ENCODE measurements around the gene STAP1. TPM values are rescaled to one million over a fixed set of nuclear protein-coding genes. Genes with fewer than 3 reads are reported as not detected.

The STAP1 gene
- total and polyA plus RNA-seq, 4 donors = 0.30 TPM; not detected in 3

- peaks cover 16% of the 10 kb centered on the region for H3K36me3 ChIP-seq (ENCODE audit: control insufficient read depth, insufficient read depth, low read length)
- no peaks in the 10 kb centered on the region for H3K9me3 ChIP-seq (ENCODE audit: control insufficient read depth, insufficient read depth, low read length)
- H3K4me1 ChIP-seq (ENCODE audit: control insufficient read depth, insufficient read depth, low read length) = no peaks in the 10 kb centered on the region
- H3K27ac ChIP-seq (ENCODE audit: low read depth, low read length) = no peak overlapping the region
- H3K27me3 ChIP-seq (ENCODE audit: control insufficient read depth, insufficient read depth, low read length) = no peaks in the 10 kb centered on the region
- no peak for DNase-seq (ENCODE audit: low read depth in 4 of 6, low spot score in 6 of 6)
- 95% methylated on average over 2 of the region's 3 CpGs for WGBS (ENCODE audit: insufficient coverage)
- H3K4me3 ChIP-seq (ENCODE audit: low read depth, low read length) = no peak overlapping the region
Measured at GRCh38 chr4:67533112-67533511, 25.4 kb upstream of the STAP1 start.

DNA sequence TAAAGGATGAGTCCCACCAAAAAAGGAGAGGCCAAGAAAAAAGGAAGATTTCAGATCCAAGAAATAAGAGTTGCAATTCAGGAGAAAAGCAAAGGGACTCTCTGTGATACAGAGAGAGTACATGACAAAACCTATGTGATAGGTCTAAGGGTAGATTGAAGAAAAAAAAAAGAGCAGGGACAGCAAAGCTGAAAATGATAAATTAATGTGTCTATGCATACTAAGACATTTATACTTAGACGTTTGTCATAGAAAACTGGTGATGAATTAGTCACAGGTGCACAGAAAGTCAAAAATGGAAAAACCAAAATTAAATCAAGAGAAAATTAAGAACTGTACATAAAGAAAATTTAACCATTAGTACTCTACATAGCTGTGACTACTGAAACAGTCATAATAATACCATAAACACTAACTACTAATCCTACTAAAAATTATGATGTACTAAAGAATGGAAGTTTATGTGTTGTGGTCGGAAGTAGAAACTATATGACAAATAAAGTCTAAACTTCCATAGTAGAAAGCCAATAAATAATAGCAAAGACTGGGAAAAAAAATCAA lies 23.2 kb upstream of the STAP1 start:
- H3K27me3 ChIP-seq (ENCODE audit: control insufficient read depth, insufficient read depth, low read length) = no peaks in the 10 kb centered on the region
- no peaks in the 10 kb centered on the region for H3K9me3 ChIP-seq (ENCODE audit: control insufficient read depth, insufficient read depth, low read length)
- peaks cover 12% of the 10 kb centered on the region for H3K36me3 ChIP-seq (ENCODE audit: control insufficient read depth, insufficient read depth, low read length)
- DNase-seq (ENCODE audit: low read depth in 4 of 6, low spot score in 6 of 6) = no peak
- no peak overlapping the region for H3K4me3 ChIP-seq (ENCODE audit: low read depth, low read length)
- no peak overlapping the region for H3K27ac ChIP-seq (ENCODE audit: low read depth, low read length)
- no CpG with 5 or more reads among the region's 2 CpGs for WGBS (ENCODE audit: insufficient coverage)
- no peaks in the 10 kb centered on the region for H3K4me1 ChIP-seq (ENCODE audit: control insufficient read depth, insufficient read depth, low read length)

DNA sequence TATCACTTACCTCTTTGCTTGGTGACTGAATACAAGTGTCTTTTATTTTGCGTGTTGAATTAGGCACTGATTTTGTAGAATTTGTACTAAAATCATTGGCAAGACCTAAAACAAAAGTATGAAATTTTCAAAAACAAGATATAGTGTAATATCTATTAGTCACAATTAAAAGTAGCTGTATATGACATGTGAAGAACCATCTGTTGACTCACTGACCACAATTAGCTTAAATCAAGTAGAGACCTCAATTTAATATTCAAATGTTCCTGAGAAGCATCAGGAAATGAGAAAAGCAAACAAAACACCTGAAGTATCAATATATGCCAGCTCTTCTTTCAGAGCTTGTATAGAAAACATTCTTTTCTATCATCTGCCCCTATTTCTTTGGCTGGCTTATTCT lies 18.7 kb upstream of the STAP1 start:
- H3K9me3 ChIP-seq (ENCODE audit: control insufficient read depth, insufficient read depth, low read length) = no peaks in the 10 kb centered on the region
- no peak for DNase-seq (ENCODE audit: low read depth in 4 of 6, low spot score in 6 of 6)
- no peaks in the 10 kb centered on the region for H3K4me1 ChIP-seq (ENCODE audit: control insufficient read depth, insufficient read depth, low read length)
- no peaks in the 10 kb centered on the region for H3K27me3 ChIP-seq (ENCODE audit: control insufficient read depth, insufficient read depth, low read length)
- no peak overlapping the region for H3K4me3 ChIP-seq (ENCODE audit: low read depth, low read length)
- no CpG with 5 or more reads among the region's 1 CpG for WGBS (ENCODE audit: insufficient coverage)
- H3K27ac ChIP-seq (ENCODE audit: low read depth, low read length) = no peak overlapping the region
- peaks cover 5% of the 10 kb centered on the region for H3K36me3 ChIP-seq (ENCODE audit: control insufficient read depth, insufficient read depth, low read length)

- Histone ChIP-seq H3K27ac (ENCODE audit: low read depth, low read length) (no peak overlapping the region), H3K9me3 (ENCODE audit: control insufficient read depth, insufficient read depth, low read length) (no peaks in the 10 kb centered on the region), H3K4me1 (ENCODE audit: control insufficient read depth, insufficient read depth, low read length) (no peaks in the 10 kb centered on the region), H3K27me3 (ENCODE audit: control insufficient read depth, insufficient read depth, low read length) (no peaks in the 10 kb centered on the region), H3K36me3 (ENCODE audit: control insufficient read depth, insufficient read depth, low read length) (peaks cover 5% of the 10 kb centered on the region), H3K4me3 (ENCODE audit: low read depth, low read length) (no peak overlapping the region)
- no peak for DNase-seq (ENCODE audit: low read depth in 4 of 6, low spot score in 6 of 6)
- no CpG with 5 or more reads among the region's 1 CpG for WGBS (ENCODE audit: insufficient coverage)
Measured at GRCh38 chr4:67542076-67542475, 16.5 kb upstream of the STAP1 start.

GRCh38 chr4:67545199-67546003 lies 13.1 kb upstream of the STAP1 start, which contains the start of gene CENPC:
Gene CENPC, minus strand, starts transcription at chr4:67545503. Its CDS starts 148 bp downstream, at chr4:67545355.
- H3K9me3 ChIP-seq (ENCODE audit: control insufficient read depth, insufficient read depth, low read length) = no peaks in the 10 kb centered on the region
- H3K27me3 ChIP-seq (ENCODE audit: control insufficient read depth, insufficient read depth, low read length) = no peaks in the 10 kb centered on the region
- peak within 1 kb of the TSS; percentile 98 for H3K4me3 ChIP-seq (ENCODE audit: low read depth, low read length)
- peak within 1 kb of the TSS; percentile 97 for H3K27ac ChIP-seq (ENCODE audit: low read depth, low read length)
- no peaks in the 10 kb centered on the region for H3K4me1 ChIP-seq (ENCODE audit: control insufficient read depth, insufficient read depth, low read length)
- 0% methylated on average over 38 of the region's 53 CpGs for WGBS (ENCODE audit: insufficient coverage)
- H3K36me3 ChIP-seq (ENCODE audit: control insufficient read depth, insufficient read depth, low read length) = no peaks in the 10 kb centered on the region
- peak; percentile 75 to 99 (median 94) for DNase-seq (ENCODE audit: low read depth in 4 of 6, low spot score in 6 of 6)

DNA sequence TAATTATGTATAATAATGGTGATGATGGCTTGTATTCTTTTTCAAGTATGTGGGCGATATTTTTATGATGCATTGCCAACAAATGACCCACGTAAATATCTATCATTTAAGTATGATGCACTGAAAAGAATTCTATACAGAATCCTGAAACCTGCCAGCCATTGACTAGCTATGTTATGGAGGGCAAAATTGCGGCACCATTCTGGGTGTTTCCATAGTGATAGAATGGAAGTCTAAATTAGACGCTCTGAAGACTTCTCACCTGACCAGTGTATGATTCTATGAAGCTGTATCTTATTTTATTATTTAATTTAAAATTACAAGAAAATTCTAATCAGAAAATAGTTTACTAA lies 12.5 kb upstream of the STAP1 start:
- DNase-seq (ENCODE audit: low read depth in 4 of 6, low spot score in 6 of 6) = peak in 2 of 6 donors; percentile 40 to 71
- WGBS (ENCODE audit: insufficient coverage) = no CpG with 5 or more reads among the region's 4 CpGs
- Histone ChIP-seq H3K27ac (ENCODE audit: low read depth, low read length) (peak overlapping the region; percentile 97), H3K9me3 (ENCODE audit: control insufficient read depth, insufficient read depth, low read length) (no peaks in the 10 kb centered on the region), H3K27me3 (ENCODE audit: control insufficient read depth, insufficient read depth, low read length) (no peaks in the 10 kb centered on the region), H3K4me3 (ENCODE audit: low read depth, low read length) (peak overlapping the region; percentile 98), H3K36me3 (ENCODE audit: control insufficient read depth, insufficient read depth, low read length) (no peaks in the 10 kb centered on the region), H3K4me1 (ENCODE audit: control insufficient read depth, insufficient read depth, low read length) (no peaks in the 10 kb centered on the region)

GRCh38 chr4:67546971-67547370 lies 11.6 kb upstream of the STAP1 start:
- no peak overlapping the region for H3K27ac ChIP-seq (ENCODE audit: low read depth, low read length)
- no CpG with 5 or more reads among the region's 4 CpGs for WGBS (ENCODE audit: insufficient coverage)
- DNase-seq (ENCODE audit: low read depth in 4 of 6, low spot score in 6 of 6) = peak in 1 of 6 donors; percentile 4

DNA sequence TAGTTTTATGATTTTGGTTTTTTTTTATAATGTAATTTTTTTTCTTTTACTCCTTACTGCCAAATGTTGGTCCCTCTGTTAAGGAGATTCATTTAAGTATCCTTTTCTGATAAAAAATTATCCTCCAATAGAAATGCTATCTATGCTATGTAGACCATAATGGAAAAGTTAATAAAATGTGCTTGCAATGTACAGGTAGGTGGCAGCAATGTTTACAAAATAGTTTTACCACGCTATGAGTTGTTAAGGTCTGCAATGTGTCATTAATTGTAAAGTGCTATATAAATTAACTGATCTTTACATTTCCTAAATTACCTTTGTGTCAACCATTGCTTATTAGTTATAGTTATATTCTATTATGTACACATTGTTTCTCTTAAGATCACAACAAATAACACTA lies 9.4 kb upstream of the STAP1 start:
- no peak overlapping the region for H3K4me3 ChIP-seq (ENCODE audit: low read depth, low read length)
- no peak overlapping the region for H3K27ac ChIP-seq (ENCODE audit: low read depth, low read length)
- no peaks in the 10 kb centered on the region for H3K36me3 ChIP-seq (ENCODE audit: control insufficient read depth, insufficient read depth, low read length)
- H3K27me3 ChIP-seq (ENCODE audit: control insufficient read depth, insufficient read depth, low read length) = no peaks in the 10 kb centered on the region
- no peaks in the 10 kb centered on the region for H3K9me3 ChIP-seq (ENCODE audit: control insufficient read depth, insufficient read depth, low read length)
- no peaks in the 10 kb centered on the region for H3K4me1 ChIP-seq (ENCODE audit: control insufficient read depth, insufficient read depth, low read length)
- no CpG with 5 or more reads among the region's 1 CpG for WGBS (ENCODE audit: insufficient coverage)
- peak in 2 of 6 donors; percentile 21 to 65 for DNase-seq (ENCODE audit: low read depth in 4 of 6, low spot score in 6 of 6)

More at GRCh38 chr4:67546971-67547370, 11.6 kb upstream of the STAP1 start:
- Histone ChIP-seq H3K4me1 (ENCODE audit: control insufficient read depth, insufficient read depth, low read length) (no peaks in the 10 kb centered on the region), H3K9me3 (ENCODE audit: control insufficient read depth, insufficient read depth, low read length) (no peaks in the 10 kb centered on the region), H3K36me3 (ENCODE audit: control insufficient read depth, insufficient read depth, low read length) (no peaks in the 10 kb centered on the region), H3K27me3 (ENCODE audit: control insufficient read depth, insufficient read depth, low read length) (no peaks in the 10 kb centered on the region), H3K4me3 (ENCODE audit: low read depth, low read length) (no peak overlapping the region)

GRCh38 chr4:67550451-67550850 lies 8.1 kb upstream of the STAP1 start:
- no peaks in the 10 kb centered on the region for H3K9me3 ChIP-seq (ENCODE audit: control insufficient read depth, insufficient read depth, low read length)

DNA sequence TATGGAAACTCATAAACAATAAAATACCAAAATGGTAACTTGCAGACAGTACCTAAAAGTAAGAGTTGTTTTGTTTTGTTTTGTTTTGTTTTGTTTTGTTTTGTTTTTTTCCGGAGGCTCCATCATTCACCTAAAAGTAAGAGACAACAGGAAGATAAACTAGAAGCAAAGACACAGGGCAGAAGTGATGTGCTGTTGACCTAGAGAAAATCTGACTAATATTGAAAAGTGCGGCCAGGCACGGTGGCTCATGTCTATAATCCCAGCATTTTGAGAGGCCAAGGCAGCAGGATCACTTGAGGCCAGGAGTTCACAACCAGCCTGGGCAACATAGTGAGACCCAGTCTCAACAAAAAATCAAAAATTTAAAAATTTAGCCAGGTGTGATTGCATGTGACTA lies 7.7 kb upstream of the STAP1 start:
- Histone ChIP-seq H3K4me3 (ENCODE audit: low read depth, low read length) (no peak overlapping the region), H3K4me1 (ENCODE audit: control insufficient read depth, insufficient read depth, low read length) (no peaks in the 10 kb centered on the region), H3K27ac (ENCODE audit: low read depth, low read length) (no peak overlapping the region), H3K9me3 (ENCODE audit: control insufficient read depth, insufficient read depth, low read length) (no peaks in the 10 kb centered on the region), H3K36me3 (ENCODE audit: control insufficient read depth, insufficient read depth, low read length) (no peaks in the 10 kb centered on the region), H3K27me3 (ENCODE audit: control insufficient read depth, insufficient read depth, low read length) (no peaks in the 10 kb centered on the region)
- DNase-seq (ENCODE audit: low read depth in 4 of 6, low spot score in 6 of 6) = no peak
- 88% methylated on average over 2 of the region's 3 CpGs for WGBS (ENCODE audit: insufficient coverage)

More at GRCh38 chr4:67550451-67550850, 8.1 kb upstream of the STAP1 start:
- H3K27ac ChIP-seq (ENCODE audit: low read depth, low read length) = no peak overlapping the region
- H3K27me3 ChIP-seq (ENCODE audit: control insufficient read depth, insufficient read depth, low read length) = no peaks in the 10 kb centered on the region
- H3K36me3 ChIP-seq (ENCODE audit: control insufficient read depth, insufficient read depth, low read length) = no peaks in the 10 kb centered on the region
- H3K4me1 ChIP-seq (ENCODE audit: control insufficient read depth, insufficient read depth, low read length) = no peaks in the 10 kb centered on the region
- DNase-seq (ENCODE audit: low read depth in 4 of 6, low spot score in 6 of 6) = no peak
- H3K4me3 ChIP-seq (ENCODE audit: low read depth, low read length) = no peak overlapping the region

All from spinal cord (tissue), 10 donors.